Astrocyte of the cerebellum (primary cell): ENCODE results near the gene BMP2K.
"Not testable (repeated sequence)": the region's sequence is repeated elsewhere in the genome, so short reads cannot be mapped to it uniquely, and the experiment has no call there.

Experiments used
- DNase-seq: peaks from one replicate; pipeline ENCODE4 v3.0.0-alpha.2; 2011; ENCODE audit warnings: low read depth
- H3K4me3 ChIP-seq: 2 replicates; pipeline ENCODE4 v1.5.1; 2011; ENCODE audit warnings: mild to moderate bottlenecking, low read depth, low read length, moderate library complexity
- CTCF ChIP-seq: IDR thresholded peaks from 2 replicates; pipeline ENCODE4 v1.5.1; 2012; ENCODE audit warnings: low read length, low read depth, moderate library complexity, mild to moderate bottlenecking; ENCODE audit errors: missing control alignments
- in situ Hi-C: cut with HindIII; loops from 2 replicates; pipeline ENCODE4 v1.10.0; 2017; ENCODE audit warnings: low sequenced_read_pairs

The BMP2K gene

DNA sequence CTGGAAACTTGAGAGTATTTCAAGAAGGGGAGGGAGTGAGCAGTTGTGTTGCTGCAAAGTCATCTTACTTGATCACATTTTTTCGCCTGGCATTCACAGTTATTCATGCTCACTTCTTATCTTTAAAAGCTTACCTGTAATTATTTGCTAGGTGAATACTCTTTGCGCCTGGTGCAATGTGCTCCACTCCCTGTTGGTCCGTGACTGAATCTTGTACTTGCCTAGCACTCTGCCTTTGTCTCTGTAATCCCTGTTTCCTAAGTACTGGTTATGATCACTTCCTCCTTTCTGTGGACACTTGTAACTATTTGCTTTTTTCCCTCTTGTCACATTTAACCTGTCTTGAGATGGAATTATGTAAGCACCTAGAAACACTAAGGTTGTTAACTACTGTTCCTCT is 5.8 kb downstream of the BMP2K start:
- TF ChIP-seq CTCF: no peak
- in situ Hi-C loops: no loop called here
- no peak for DNase-seq
- H3K4me3 ChIP-seq: no peak overlapping the region

- in situ Hi-C loops: no loop called here
- peak; percentile 68 for DNase-seq
- H3K4me3 ChIP-seq: no peak overlapping the region
- TF ChIP-seq CTCF: no peak
These were observed 8.2 kb downstream of the BMP2K start for GRCh38 chr4:78784236-78784865.

- no peak for DNase-seq
- H3K4me3 ChIP-seq: no peak overlapping the region
- in situ Hi-C loops: no loop called here
- TF ChIP-seq CTCF: no peak
These were observed 11.3 kb downstream of the BMP2K start for GRCh38 chr4:78787392-78788006.

DNA sequence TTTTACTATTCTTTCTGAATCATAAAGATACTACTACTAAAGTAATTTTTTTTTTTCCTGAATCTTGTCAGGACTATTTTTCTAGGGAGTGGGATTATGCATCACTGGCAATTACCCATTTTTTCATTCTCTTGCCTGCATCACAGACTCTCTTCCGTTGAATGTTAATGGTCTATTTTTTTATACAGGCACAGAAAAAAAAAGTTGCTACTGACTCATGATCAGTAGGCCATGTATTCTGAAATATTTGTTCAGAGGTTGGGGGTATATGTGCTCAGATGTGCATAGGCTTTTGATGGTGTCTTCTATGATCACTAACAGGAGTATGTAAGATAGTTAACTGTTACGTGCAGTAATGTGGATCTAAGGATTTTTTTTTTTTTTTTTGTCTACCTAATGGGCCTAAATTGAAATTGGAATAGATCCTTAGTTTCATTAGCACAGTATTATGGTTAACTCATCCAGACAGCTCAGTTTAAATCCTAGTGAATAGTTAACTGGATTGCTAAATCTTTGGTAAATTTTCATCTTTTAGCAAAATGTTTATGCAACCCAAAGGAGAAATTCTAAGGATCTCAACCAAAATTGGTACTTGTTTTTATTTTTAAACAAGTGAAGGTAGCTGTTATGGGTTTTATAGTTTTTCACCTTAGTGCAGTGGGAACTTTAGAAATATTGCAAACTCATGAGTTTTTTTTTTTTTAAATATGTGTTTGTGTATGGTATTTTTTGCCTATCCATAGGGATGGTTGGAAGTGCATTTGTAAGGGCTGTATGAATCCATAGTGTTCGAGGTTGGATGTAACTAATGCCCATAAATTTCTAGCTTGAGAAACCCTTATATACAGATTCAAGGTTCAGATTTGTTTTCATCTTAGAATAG is 12.1 kb downstream of the BMP2K start:
- DNase-seq: no peak
- TF ChIP-seq CTCF: no peak
- no peak overlapping the region for H3K4me3 ChIP-seq
- in situ Hi-C loops: no loop called here

GRCh38 chr4:78795594-78796416 is 19.7 kb downstream of the BMP2K start:
- H3K4me3 ChIP-seq, in situ Hi-C loops, DNase-seq: not testable (repeated sequence)

GRCh38 chr4:78796526-78796925 is 20.4 kb downstream of the BMP2K start:
- in situ Hi-C loops: no loop called here
- DNase-seq: no peak
- TF ChIP-seq CTCF: no peak
- H3K4me3 ChIP-seq: no peak overlapping the region
